Renal cortical epithelial cell (primary cell): ENCODE measurements around the gene TMEM63B. TPM values are rescaled to one million over a fixed set of nuclear protein-coding genes. Genes with fewer than 3 reads are reported as not detected.

Source experiments
- DNase-seq: peaks from one replicate; pipeline ENCODE4 v3.0.0-alpha.2; 2011; ENCODE audit warnings: low read depth
- total RNA-seq: library from RNA; depleted of rRNA; stranded (reverse); fragments of >200 nt; gene quantifications from 2 replicates; pipeline ENCODE4 v1.2.3, GENCODE V29; 2014

TMEM63B gene
- total RNA-seq, 1 donor from 2014 or later, result 112 TPM

GRCh38 chr6:44117397-44118128 lies 9.8 kb upstream of the TMEM63B start:
- DNase-seq, result peak; percentile 48

GRCh38 chr6:44119704-44120262 lies 7.6 kb upstream of the TMEM63B start:
- DNase-seq, result no peak

- DNase-seq, result no peak
Observed at GRCh38 chr6:44120692-44121443, 6.5 kb upstream of the TMEM63B start.

GRCh38 chr6:44122801-44123200 lies 4.6 kb upstream of the TMEM63B start:
- peak; percentile 76 for DNase-seq

GRCh38 chr6:44123544-44123943 lies 3.8 kb upstream of the TMEM63B start:
- DNase-seq, result no peak

- peak; percentile 69 for DNase-seq
Observed at GRCh38 chr6:44126320-44127149, 819 bp upstream of the TMEM63B start.

- DNase-seq, result no peak
Observed at GRCh38 chr6:44128020-44128917, 915 bp downstream of the TMEM63B start.

GRCh38 chr6:44129841-44130322 lies 2.5 kb downstream of the TMEM63B start:
- no peak for DNase-seq

GRCh38 chr6:44131892-44132291 lies 4.5 kb downstream of the TMEM63B start:
- DNase-seq, result no peak

- DNase-seq, result no peak
Observed at GRCh38 chr6:44132476-44132875, 5.1 kb downstream of the TMEM63B start.

- DNase-seq, result peak; percentile 51
Observed at GRCh38 chr6:44133003-44133931, 5.9 kb downstream of the TMEM63B start.

GRCh38 chr6:44133981-44134711 lies 6.8 kb downstream of the TMEM63B start:
- no peak for DNase-seq

- DNase-seq, result no peak
Observed at GRCh38 chr6:44135173-44135758, 7.9 kb downstream of the TMEM63B start.

- DNase-seq, result no peak
Observed at GRCh38 chr6:44135875-44136274, 8.5 kb downstream of the TMEM63B start.

GRCh38 chr6:44138717-44139350 lies 11.5 kb downstream of the TMEM63B start:
- DNase-seq, result no peak

- no peak for DNase-seq
Observed at GRCh38 chr6:44139351-44139743, 12.0 kb downstream of the TMEM63B start.

- peak; percentile 40 for DNase-seq
Observed at GRCh38 chr6:44142835-44143234, 15.5 kb downstream of the TMEM63B start.

- no peak for DNase-seq
Observed at GRCh38 chr6:44143731-44144130, 16.4 kb downstream of the TMEM63B start.
